ENCODE results near the gene ZBTB46.

Gene ZBTB46

DNA sequence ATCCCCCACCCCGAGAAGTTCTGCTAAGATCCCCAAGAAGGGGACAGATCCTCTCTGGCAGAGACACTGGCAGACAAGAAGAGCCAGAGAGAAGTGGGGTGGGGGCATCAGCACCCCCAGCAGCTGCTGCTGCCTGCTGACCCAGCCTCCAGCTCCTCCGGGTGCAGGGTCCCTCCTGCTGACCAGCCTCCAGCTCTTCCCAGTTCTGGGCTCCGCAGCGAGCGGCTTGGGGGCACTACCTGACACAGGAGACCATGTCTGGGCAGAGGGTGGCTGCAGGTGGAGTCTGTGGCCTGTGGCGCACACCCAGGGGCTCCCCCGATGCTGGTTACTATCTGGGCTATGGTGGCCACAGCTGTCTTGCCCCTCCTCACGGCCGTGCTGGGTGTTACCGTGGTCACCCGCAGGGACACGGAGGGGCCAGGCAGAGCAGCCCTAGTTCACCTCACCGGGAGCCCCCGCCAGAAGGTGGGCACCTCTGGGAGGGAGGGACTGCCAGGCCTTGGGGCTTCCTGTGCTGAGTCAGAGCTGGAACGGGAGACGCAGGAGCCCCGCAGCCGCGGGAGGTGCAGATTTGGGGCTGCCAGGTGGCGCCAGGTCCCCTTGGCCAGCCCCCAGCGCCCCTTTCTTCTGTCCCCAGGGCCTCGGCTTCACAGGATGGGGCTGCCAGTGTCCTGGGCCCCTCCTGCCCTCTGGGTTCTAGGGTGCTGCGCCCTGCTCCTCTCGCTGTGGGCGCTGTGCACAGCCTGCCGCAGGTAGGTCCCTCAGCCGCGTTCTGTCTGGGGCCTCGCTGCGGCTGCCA is 94.0 kb downstream of the ZBTB46 start:
- Histone ChIP-seq H2AFZ (ENCODE audit: insufficient read depth, low read length, poor library complexity) (no peak overlapping the region), H3K4me3 (ENCODE audit: low read depth, low read length) (no peak overlapping the region), H3K4me2 (ENCODE audit: low read length) (no peak overlapping the region), H3K4ac (ENCODE audit: low read depth, low read length) (no peak overlapping the region), H4K12ac (ENCODE audit: low read depth, low read length) (no peak overlapping the region), H3K23ac (ENCODE audit: low read length) (no peak overlapping the region), H2BK120ac (ENCODE audit: insufficient read depth, low read length, poor library complexity) (no peak overlapping the region), H2BK12ac (ENCODE audit: low read length) (no peak overlapping the region), H4K91ac (ENCODE audit: low read depth, low read length) (no peak overlapping the region), H3K4me1 (ENCODE audit: control insufficient read depth in 1 of 2, insufficient read depth in 2 of 2, low read length in 2 of 2) (peaks cover 16% of the 10 kb centered on the region in 2 experiments), H3K79me1 (ENCODE audit: low read length) (peaks cover 15% of the 10 kb centered on the region), H3K18ac (ENCODE audit: low read length) (no peak overlapping the region), H3K14ac (ENCODE audit: low read length) (no peak overlapping the region), H3K9me3 (ENCODE audit: insufficient read depth, low read depth, low read length) (peaks cover 6% of the 10 kb centered on the region), H3K9ac (ENCODE audit: low read length) (no peak overlapping the region), H3K27ac (ENCODE audit: low read depth, low read length) (no peak overlapping the region), H3K79me2 (ENCODE audit: control insufficient read depth, insufficient read depth, low read length, poor library complexity) (peaks cover 7% of the 10 kb centered on the region), H3K27me3 (ENCODE audit: insufficient read depth, low read length) (no peaks in the 10 kb centered on the region), H4K8ac (ENCODE audit: low read depth, low read length) (no peak overlapping the region), H3K36me3 (ENCODE audit: control insufficient read depth in 1 of 2, insufficient read depth in 2 of 2, low read length in 2 of 2) (peaks cover 44% of the 10 kb centered on the region in 2 experiments), H2BK5ac (ENCODE audit: low read depth, low read length, poor library complexity) (no peak overlapping the region), H2AK5ac (ENCODE audit: low read length) (no peak overlapping the region)
- DNase-seq, result peak in 1 of 2 donors; percentile 23
- WGBS (ENCODE audit: extremely low coverage, insufficient coverage, insufficient read length), result no CpG with 5 or more reads among the region's 30 CpGs

DNA sequence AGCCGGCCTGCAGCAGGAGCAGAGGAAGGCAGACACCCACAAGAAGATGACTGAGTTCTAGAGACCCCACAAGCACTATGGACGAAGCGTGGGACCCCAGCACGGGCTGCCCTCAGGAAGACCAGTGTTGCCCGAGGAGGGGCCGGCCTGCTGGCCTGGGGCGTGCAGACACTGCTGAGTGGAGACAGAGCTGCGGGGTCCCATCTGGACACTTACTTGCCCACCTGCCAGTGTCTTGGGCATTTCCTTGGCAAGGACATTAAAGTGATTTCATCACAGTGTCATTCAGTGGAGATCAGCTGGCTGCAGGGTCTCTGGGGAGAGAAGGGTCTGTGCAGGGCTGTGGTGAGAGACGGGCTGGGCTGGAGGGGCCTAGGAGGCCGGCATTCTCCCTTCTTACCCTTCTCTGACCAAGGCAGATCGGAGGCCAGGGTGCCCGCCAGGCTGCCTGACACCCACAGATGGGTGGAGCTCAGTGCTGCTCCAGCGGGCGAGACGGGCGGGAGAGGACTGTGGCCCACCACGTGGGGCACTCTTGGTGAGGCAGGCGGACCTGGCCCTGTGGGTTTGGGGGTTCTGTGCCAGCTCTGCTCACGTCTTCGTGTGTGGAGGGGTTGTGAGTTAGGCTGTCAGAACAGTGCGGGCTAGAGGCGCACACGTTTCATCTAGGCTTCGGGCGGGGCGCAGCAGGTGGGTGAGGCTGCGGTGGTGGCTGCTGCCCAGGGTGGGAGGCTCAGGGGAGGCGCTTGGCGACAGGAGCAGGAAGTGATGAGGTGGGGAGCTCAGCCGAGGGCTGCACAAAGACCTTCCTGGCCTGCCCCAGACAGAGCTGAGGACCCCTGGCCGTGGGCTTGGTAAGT is 95.0 kb downstream of the ZBTB46 start, which contains the start of gene LIME1:
Gene LIME1 (plus strand): TSS at position 806 of the 860 bp plus-strand sequence. CDS start 886 bp downstream, outside the sequence.
- Histone ChIP-seq H4K91ac (ENCODE audit: low read depth, low read length) (no peak within 1 kb of the TSS), H3K9me3 (ENCODE audit: insufficient read depth, low read depth, low read length) (peaks cover 8% of the 10 kb centered on the region), H4K8ac (ENCODE audit: low read depth, low read length) (no peak within 1 kb of the TSS), H3K4ac (ENCODE audit: low read depth, low read length) (no peak within 1 kb of the TSS), H3K23ac (ENCODE audit: low read length) (no peak within 1 kb of the TSS), H3K9ac (ENCODE audit: low read length) (no peak within 1 kb of the TSS), H3K27ac (ENCODE audit: low read depth, low read length) (no peak within 1 kb of the TSS), H2BK12ac (ENCODE audit: low read length) (no peak within 1 kb of the TSS), H2BK5ac (ENCODE audit: low read depth, low read length, poor library complexity) (no peak within 1 kb of the TSS), H3K27me3 (ENCODE audit: insufficient read depth, low read length) (no peaks in the 10 kb centered on the region), H3K18ac (ENCODE audit: low read length) (no peak within 1 kb of the TSS), H3K79me1 (ENCODE audit: low read length) (peaks cover 11% of the 10 kb centered on the region), H2BK120ac (ENCODE audit: insufficient read depth, low read length, poor library complexity) (no peak within 1 kb of the TSS), H2AFZ (ENCODE audit: insufficient read depth, low read length, poor library complexity) (no peak within 1 kb of the TSS), H3K4me2 (ENCODE audit: low read length) (no peak within 1 kb of the TSS), H4K12ac (ENCODE audit: low read depth, low read length) (no peak within 1 kb of the TSS), H3K36me3 (ENCODE audit: control insufficient read depth in 1 of 2, insufficient read depth in 2 of 2, low read length in 2 of 2) (peaks cover 34 to 36% of the 10 kb centered on the region in 2 experiments), H3K14ac (ENCODE audit: low read length) (no peak within 1 kb of the TSS), H3K4me3 (ENCODE audit: low read depth, low read length) (no peak within 1 kb of the TSS), H3K79me2 (ENCODE audit: control insufficient read depth, insufficient read depth, low read length, poor library complexity) (peaks cover 5% of the 10 kb centered on the region), H3K4me1 (ENCODE audit: control insufficient read depth in 1 of 2, insufficient read depth in 2 of 2, low read length in 2 of 2) (peaks cover 8 to 11% of the 10 kb centered on the region in 2 experiments), H2AK5ac (ENCODE audit: low read length) (no peak within 1 kb of the TSS)
- no CpG with 5 or more reads among the region's 31 CpGs for WGBS (ENCODE audit: extremely low coverage, insufficient coverage, insufficient read length)
- no peak for DNase-seq

DNA sequence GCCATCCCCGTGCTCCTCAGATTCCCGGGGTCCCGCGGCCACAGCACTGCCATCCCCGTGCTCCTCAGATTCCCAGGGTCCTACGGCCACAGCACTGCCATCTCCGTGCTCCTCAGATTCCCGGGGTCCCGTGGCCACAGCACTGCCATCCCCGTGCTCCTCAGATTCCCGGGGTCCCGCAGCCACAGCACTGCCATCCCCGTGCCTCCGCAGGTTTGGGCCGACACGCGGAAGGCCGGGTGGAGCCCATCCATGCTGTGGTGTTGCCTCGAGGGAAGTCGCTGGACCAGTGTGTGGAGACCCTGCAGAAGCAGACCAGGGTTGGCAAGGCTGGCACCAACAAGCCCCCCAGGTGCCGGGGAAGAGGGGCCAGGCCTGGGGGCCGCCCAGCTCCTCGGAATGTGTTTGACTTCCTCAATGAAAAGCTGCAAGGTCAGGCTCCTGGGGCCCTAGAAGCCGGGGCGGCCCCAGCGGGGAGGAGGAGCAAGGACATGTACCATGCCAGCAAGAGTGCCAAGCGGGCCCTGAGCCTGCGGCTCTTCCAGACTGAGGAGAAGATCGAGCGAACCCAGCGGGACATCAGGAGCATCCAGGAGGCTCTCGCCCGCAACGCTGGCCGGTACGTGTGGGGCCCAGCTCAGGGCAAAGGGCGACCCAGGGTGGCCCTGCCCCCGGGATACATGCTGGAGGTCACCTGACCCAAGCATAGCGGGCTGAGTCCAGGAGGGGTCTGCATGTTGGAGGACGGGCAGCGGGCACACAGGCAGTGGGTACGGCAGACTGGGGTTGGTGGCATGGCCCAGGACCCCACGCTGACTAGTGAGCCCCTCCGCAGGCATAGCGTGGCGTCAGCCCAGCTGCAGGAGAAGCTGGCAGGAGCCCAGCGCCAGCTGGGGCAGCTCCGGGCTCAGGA is 95.9 kb downstream of the ZBTB46 start:
- Histone ChIP-seq H2BK5ac (ENCODE audit: low read depth, low read length, poor library complexity) (no peak overlapping the region), H3K27ac (ENCODE audit: low read depth, low read length) (no peak overlapping the region), H2AFZ (ENCODE audit: insufficient read depth, low read length, poor library complexity) (no peak overlapping the region), H3K23ac (ENCODE audit: low read length) (no peak overlapping the region), H4K12ac (ENCODE audit: low read depth, low read length) (no peak overlapping the region), H3K18ac (ENCODE audit: low read length) (no peak overlapping the region), H3K4ac (ENCODE audit: low read depth, low read length) (no peak overlapping the region), H3K4me3 (ENCODE audit: low read depth, low read length) (no peak overlapping the region), H4K8ac (ENCODE audit: low read depth, low read length) (no peak overlapping the region), H3K4me2 (ENCODE audit: low read length) (no peak overlapping the region), H3K9me3 (ENCODE audit: insufficient read depth, low read depth, low read length) (peaks cover 8% of the 10 kb centered on the region), H2AK5ac (ENCODE audit: low read length) (no peak overlapping the region), H3K27me3 (ENCODE audit: insufficient read depth, low read length) (no peaks in the 10 kb centered on the region), H3K36me3 (ENCODE audit: control insufficient read depth in 1 of 2, insufficient read depth in 2 of 2, low read length in 2 of 2) (peaks cover 35 to 36% of the 10 kb centered on the region in 2 experiments), H3K79me2 (ENCODE audit: control insufficient read depth, insufficient read depth, low read length, poor library complexity) (peaks cover under 1% of the 10 kb centered on the region), H3K14ac (ENCODE audit: low read length) (no peak overlapping the region), H3K79me1 (ENCODE audit: low read length) (peaks cover 3% of the 10 kb centered on the region), H2BK120ac (ENCODE audit: insufficient read depth, low read length, poor library complexity) (no peak overlapping the region), H4K91ac (ENCODE audit: low read depth, low read length) (no peak overlapping the region), H3K9ac (ENCODE audit: low read length) (no peak overlapping the region), H2BK12ac (ENCODE audit: low read length) (no peak overlapping the region), H3K4me1 (ENCODE audit: control insufficient read depth in 1 of 2, insufficient read depth in 2 of 2, low read length in 2 of 2) (peaks cover 6 to 8% of the 10 kb centered on the region in 2 experiments)
- no peak for DNase-seq
- WGBS (ENCODE audit: extremely low coverage, insufficient coverage, insufficient read length), result no CpG with 5 or more reads among the region's 48 CpGs

Data from trophoblast cell (in vitro differentiated cells and primary cell).